Left lung (tissue), 10 donors: ENCODE results near the gene COL26A1. TPM values are rescaled to one million over a fixed set of nuclear protein-coding genes. Genes with fewer than 3 reads are reported as not detected.

Experiments used
- ATAC-seq: fragments of 200-7000 bp; cut with Tn5 transposase; one replicate; pipeline ENCODE4 v1.9.1; 2020; ENCODE audit warnings: moderate library complexity
- DNase-seq, 4 donors: peaks; one replicate each; pipeline ENCODE4 v3.0.0-alpha.2; 2013 to 2020
- H3K27ac ChIP-seq, 2 donors: fragments of 200-600 bp; sonication (generic) in 1 of 2; one replicate each; pipeline versions ENCODE4 v1.5.0 to v1.8.0; 2020 to 2021
- H3K27me3 ChIP-seq, 2 donors: fragments of 200-600 bp; sonication (generic) in 1 of 2; one replicate each; pipeline versions ENCODE4 v1.5.0 to v1.8.0; 2020 to 2021
- H3K36me3 ChIP-seq, 2 donors: fragments of 200-600 bp; sonication (generic) in 1 of 2; one replicate each; pipeline versions ENCODE4 v1.5.0 to v1.8.0; 2020 to 2021
- H3K4me1 ChIP-seq, 2 donors: fragments of 200-600 bp; one replicate each; pipeline ENCODE4 v1.8.0; 2021
- H3K4me3 ChIP-seq, 2 donors: fragments of 200-600 bp; sonication (generic) in 1 of 2; one replicate each; pipeline versions ENCODE4 v1.5.0 to v1.8.0; 2020 to 2021; ENCODE audit warnings: mild to moderate bottlenecking in 1 of 2
- H3K9me3 ChIP-seq, 2 donors: fragments of 200-600 bp; sonication (generic) in 1 of 2; one replicate each; pipeline versions ENCODE4 v1.5.0 to v1.8.0; 2020 to 2021
- CTCF ChIP-seq, 2 donors: fragments of 200-600 bp; sonication (generic) in 1 of 2; IDR thresholded peaks; one replicate each; pipeline versions ENCODE4 v1.5.0 to v1.8.0; 2021; ENCODE audit warnings: antibody characterized with exemption in 2 of 2
- intact Hi-C, 2 donors: fragments of 100-400 bp; cut with DNase I; formaldehyde crosslinking; loops; one replicate each; pipeline versions ENCODE4 v1.11.2 to v1.14.2; 2022
- polyA plus RNA-seq, 6 donors: library from polyadenylated mRNA; unstranded; fragments of 120-200 nt; gene quantifications; one replicate each; pipeline ENCODE4 v1.2.1, GENCODE V29; 2013; ENCODE audit not compliant: insufficient read length in 6 of 6
- total RNA-seq, 2 donors: library from RNA; stranded (reverse); fragmentation: NEBNext Ultra II Directional; extraction: Animal tissue kit (Norgen Biotek cat#: 25700); gene quantifications; one replicate each; pipeline ENCODE4 v1.2.1, GENCODE V29; 2021
- donor health status: DM: no; HTN: yes; CAD: no.
- donor health status: DM: no; HTN: no; CAD: no.

COL26A1 gene
- total and polyA plus RNA-seq, 8 donors = 0.76 to 7.7 (median 7.1) TPM; not detected in 1

DNA sequence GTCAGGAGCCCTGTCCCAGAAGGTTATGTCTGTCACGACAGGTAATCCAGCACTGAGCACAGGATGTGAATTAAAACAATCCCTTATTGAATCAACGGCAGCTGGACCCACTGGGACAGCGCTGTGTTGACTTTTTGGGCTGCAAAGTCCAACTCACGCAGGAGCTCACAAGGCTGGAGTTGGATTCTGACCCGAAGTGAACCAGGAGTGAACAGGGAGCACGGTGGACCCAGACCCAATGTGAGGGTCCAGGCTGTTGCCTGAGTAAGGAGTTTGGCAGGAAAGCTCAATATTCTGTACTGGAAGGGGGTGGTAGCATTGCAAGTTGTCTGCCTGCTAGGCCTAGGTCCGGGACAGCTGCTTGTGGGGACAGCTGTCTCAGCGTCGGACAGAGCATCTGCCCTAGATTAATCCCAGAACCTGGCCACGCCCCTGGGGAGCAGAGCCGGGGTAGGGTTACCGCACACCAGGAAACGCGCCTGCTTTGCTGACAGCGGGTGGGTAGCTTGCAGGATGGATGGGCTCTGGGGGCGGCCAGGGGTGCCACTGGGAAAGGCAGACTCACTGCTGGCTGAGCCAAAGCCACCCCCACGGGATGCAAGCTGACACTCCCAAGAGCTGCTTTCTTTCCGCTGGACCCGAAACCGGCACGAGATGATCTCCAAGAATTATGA lies 24.0 kb downstream of the COL26A1 start:
- H3K36me3 ChIP-seq = no peaks in the 10 kb centered on the region
- intact Hi-C loops = no loop called here
- ATAC-seq = no peak

DNA sequence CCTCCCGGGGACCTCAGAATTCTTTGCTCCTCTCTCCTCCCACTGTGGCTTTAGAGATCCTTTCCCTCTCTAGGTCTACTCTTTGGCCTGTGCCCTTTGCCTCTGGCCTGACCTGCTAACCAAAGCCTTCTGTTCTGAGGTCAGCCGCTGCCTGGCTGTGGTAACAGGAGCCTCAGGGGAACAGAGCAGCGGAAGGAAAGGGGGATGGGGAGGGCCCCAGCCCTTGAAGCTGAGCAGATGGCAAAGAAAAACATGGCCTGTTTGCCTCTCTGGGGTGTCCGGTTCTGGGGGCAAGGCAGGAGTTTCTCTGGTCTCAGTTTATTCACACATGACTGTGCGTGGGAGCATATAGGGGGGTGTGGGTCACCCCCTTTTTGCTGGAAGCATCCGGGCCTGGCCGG lies 28.2 kb downstream of the COL26A1 start:
- no peak overlapping the region for H3K27ac ChIP-seq
- peaks cover 0 to 47% of the 10 kb centered on the region in 2 donors for H3K27me3 ChIP-seq
- no peaks in the 10 kb centered on the region for H3K9me3 ChIP-seq
- H3K4me3 ChIP-seq = no peak overlapping the region
- H3K36me3 ChIP-seq = no peaks in the 10 kb centered on the region
- DNase-seq (no peak), ATAC-seq (no peak)
- TF ChIP-seq CTCF (IDR thresholded peaks at IDR 0.05) = no peak
- intact Hi-C loops = no loop called here
- H3K4me1 ChIP-seq = no peaks in the 10 kb centered on the region

More for the DNA sequence above, 24.0 kb downstream of the COL26A1 start:
- Histone ChIP-seq H3K4me1 (no peaks in the 10 kb centered on the region), H3K27me3 (peaks cover 0 to 44% of the 10 kb centered on the region in 2 donors), H3K9me3 (no peaks in the 10 kb centered on the region), H3K4me3 (no peak overlapping the region), H3K27ac (no peak overlapping the region)
- TF ChIP-seq CTCF (IDR thresholded peaks at IDR 0.05) = no peak
- DNase-seq = no peak

- H3K4me3 ChIP-seq = no peak overlapping the region
- no peak for TF ChIP-seq CTCF (IDR thresholded peaks at IDR 0.05)
- ATAC-seq = no peak
- H3K4me1 ChIP-seq = no peaks in the 10 kb centered on the region
- intact Hi-C loops = no loop called here
- no peaks in the 10 kb centered on the region for H3K9me3 ChIP-seq
- H3K27ac ChIP-seq = no peak overlapping the region
- H3K36me3 ChIP-seq = no peaks in the 10 kb centered on the region
- H3K27me3 ChIP-seq = peaks cover 0 to 43% of the 10 kb centered on the region in 2 donors
- DNase-seq = no peak
These were observed 29.3 kb downstream of the COL26A1 start for GRCh38 chr7:101391991-101392390.

DNA sequence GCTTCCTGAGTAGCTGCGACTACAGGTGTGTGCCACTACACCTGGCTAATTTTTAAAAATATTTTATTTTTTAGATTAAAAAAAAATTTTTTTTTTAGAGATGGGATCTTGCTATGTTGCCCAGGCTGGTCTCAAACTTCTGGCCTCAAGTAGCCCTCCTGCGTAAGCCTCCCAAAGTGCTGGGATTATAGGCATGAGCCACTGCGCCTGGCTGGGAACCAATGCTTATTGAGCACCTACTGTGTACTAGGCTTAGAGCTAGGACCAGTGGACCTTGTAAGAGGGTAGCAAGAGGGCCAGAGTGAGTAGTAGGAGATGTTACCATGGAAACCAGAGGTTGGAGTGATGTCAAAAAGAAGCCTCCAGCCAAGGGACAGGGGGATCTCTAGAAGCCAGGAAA lies 31.2 kb downstream of the COL26A1 start:
- intact Hi-C loops = no loop called here
- no peaks in the 10 kb centered on the region for H3K36me3 ChIP-seq
- H3K4me3 ChIP-seq = no peak overlapping the region
- no peak for DNase-seq
- peaks cover 0 to 52% of the 10 kb centered on the region in 2 donors for H3K27me3 ChIP-seq
- no peak for ATAC-seq
- H3K4me1 ChIP-seq = no peaks in the 10 kb centered on the region
- H3K9me3 ChIP-seq = no peaks in the 10 kb centered on the region
- H3K27ac ChIP-seq = no peak overlapping the region
- no peak for TF ChIP-seq CTCF (IDR thresholded peaks at IDR 0.05)

GRCh38 chr7:101395376-101395775 lies 32.7 kb downstream of the COL26A1 start:
- peaks cover 0 to 47% of the 10 kb centered on the region in 2 donors for H3K27me3 ChIP-seq
- no peaks in the 10 kb centered on the region for H3K9me3 ChIP-seq
- ATAC-seq (no peak), DNase-seq (no peak)
- H3K4me1 ChIP-seq = no peaks in the 10 kb centered on the region
- H3K4me3 ChIP-seq = no peak overlapping the region
- no peak for TF ChIP-seq CTCF (IDR thresholded peaks at IDR 0.05)
- no peak overlapping the region for H3K27ac ChIP-seq
- H3K36me3 ChIP-seq = no peaks in the 10 kb centered on the region
- intact Hi-C loops = no loop called here
